ENCODE results near the gene RGS7.
"Not testable (repeated sequence)": the region's sequence is repeated elsewhere in the genome, so short reads cannot be mapped to it uniquely, and the experiment has no call there.

The RGS7 gene

DNA sequence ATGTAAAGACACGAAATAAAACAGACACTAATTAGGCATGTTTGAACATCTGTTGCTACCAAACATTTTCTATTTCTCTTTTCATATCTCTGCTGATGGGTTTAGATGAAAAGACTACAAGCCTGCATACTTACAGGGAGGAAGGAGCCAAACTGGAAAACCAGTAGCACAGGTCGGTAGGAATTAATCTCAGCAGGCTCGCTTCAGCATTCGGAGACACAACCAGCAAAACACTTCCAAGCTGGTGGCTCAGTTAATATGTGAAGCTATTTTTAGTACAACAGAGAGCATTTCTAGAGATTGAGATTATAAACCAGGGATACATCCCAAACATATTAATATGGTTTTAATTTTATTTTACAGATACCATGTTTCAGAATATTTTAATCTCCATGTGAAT is 444.2 kb downstream of the RGS7 start:
- no peak for DNase-seq (ENCODE audit: low spot score)

DNA sequence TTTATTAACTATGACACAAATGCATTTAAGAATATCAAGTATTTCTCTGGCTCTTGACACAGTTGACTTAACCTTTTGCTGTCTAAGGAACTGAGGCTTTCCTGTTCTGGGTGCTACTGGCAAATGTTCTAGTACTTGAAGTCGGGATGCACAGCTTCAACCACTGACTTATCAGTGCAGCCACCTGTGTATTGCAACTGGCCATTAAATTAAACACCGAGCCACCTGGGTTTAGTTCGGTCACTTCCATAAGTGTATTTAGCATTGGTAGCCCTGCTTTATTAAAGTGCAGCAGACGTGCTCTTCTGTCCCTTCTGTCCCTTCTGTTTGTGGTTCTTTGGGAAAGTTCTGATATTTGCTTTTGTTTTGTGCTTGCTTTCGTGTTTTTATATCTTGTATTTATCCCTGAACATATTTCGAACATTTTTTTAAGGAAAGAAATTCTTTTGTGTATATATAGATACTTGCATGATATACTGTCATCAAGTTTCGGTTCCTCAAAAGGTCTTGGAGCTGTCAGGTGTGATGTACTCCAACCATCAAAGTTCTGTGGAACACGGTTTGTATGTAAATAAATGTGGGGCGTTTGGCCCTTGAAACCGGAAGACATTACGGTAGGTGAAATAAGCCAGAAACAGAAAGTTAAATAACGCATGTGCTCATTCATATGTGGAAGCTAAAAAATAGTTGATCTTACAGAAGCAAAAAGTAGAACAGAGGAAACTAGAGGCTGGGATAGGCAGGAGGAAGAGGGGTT is 447.1 kb downstream of the RGS7 start:
- DNase-seq (ENCODE audit: low spot score): no peak

GRCh38 chr1:240906477-240906876 is 450.5 kb downstream of the RGS7 start:
- no peak for DNase-seq (ENCODE audit: low spot score)

DNA sequence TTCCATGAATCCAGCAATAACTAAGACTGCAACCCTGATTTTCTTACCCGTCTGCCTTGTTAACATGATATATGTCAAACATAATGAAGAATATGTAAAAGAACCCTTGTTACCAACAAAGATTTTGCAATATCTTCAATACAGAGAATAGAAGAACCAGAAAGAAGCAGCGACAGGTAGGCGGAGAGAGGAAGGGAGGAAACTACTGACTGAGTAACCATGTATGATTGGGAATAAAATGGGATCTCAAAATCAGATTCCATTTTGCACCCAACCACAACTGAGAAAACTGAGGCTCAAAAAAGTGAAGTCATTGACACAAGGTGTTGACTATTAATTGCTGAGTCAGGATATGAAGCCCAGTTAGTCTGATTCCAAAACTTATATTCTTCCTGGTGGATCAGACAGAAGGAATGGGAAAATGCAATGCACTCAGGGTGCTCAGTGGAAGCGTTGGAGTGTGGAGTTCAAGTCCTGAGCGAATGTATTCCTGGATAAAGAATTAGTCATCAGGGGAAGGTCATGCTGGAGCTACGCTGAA is 451.7 kb downstream of the RGS7 start:
- no peak for DNase-seq (ENCODE audit: low spot score)

- DNase-seq (ENCODE audit: low spot score): not testable (repeated sequence)
These were observed 461.6 kb downstream of the RGS7 start for GRCh38 chr1:240895424-240895823.

DNA sequence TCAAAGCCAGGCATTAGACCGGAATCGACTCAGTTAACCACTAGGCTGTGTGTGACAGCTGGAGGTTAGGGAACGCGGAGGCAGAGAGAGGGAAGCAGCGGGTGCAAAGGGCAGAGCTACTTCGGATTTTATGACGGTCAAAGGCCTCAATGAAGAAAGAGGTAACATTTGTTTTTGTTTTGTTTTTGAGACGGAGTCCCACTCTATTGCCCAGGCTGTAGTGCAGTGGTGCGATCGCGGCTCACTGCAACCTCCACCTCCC is 468.3 kb downstream of the RGS7 start:
- DNase-seq (ENCODE audit: low spot score): no peak

DNA sequence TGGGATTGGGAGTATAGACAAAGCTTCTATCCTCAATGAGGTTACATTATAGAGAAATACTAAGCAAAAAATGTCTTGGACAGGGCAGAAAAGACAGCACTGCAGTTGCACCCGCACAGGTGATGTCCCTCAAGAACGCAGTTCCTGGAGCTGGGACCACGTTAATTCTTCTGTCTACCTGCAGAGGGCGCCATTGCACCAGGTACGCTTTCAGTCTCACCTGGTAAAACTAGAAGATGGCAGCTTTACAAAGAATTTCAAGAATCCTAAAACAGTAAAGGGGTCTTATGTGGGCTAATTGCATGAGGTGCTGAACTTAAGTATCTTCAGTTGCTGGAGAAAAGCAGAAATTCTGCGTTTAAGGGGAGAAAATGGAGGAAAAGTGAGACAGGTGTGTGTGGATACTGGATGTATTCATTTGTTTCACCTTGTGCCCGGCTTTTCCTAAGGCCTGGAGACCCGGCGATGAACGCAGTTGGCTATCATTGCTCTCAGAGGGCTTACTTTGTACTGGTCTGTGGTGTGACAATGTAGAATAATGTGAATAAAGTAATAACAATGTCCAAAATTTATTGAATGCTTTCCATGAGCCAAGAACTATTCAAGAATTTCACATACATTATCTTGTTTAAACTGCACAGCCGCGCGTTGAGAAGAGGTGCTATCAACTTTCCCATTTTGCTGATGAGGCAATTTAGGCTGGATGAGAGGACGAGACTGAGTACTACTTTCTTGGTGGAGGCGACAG is 468.8 kb downstream of the RGS7 start:
- DNase-seq (ENCODE audit: low spot score): no peak

- DNase-seq (ENCODE audit: low spot score): no peak
These were observed 473.5 kb downstream of the RGS7 start for GRCh38 chr1:240883490-240883889.

DNA sequence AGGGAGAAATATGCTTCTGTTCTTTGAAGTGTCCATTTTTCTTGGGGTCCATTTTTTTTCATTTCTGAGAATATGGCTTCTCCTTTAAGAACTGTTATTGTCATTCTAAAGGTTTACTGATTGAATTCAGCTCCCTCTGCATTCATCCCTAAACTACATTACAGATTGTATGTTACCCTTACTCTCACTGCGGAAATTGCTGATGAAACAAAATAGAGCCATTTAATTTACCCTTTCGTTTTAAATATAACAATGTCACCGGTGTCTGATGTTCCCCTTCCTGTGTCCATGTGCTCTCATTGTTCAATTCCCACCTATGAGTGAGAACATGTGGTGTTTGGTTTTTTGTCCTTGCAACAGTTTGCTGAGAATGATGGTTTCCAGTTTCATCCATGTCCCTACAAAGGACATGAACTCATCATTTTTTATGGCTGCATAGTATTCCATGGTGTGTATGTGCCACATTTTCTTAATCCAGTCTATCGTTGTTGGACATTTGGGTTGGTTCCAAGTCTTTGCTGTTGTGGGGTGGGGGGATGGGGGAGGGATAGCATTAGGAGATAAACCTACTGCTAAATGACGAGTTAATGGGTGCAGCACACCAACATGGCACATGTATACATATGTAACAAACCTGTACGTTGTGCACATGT is 474.2 kb downstream of the RGS7 start:
- not testable (repeated sequence) for DNase-seq (ENCODE audit: low spot score)

- no peak for DNase-seq (ENCODE audit: low spot score)
These were observed 478.4 kb downstream of the RGS7 start for GRCh38 chr1:240878631-240879030.

DNA sequence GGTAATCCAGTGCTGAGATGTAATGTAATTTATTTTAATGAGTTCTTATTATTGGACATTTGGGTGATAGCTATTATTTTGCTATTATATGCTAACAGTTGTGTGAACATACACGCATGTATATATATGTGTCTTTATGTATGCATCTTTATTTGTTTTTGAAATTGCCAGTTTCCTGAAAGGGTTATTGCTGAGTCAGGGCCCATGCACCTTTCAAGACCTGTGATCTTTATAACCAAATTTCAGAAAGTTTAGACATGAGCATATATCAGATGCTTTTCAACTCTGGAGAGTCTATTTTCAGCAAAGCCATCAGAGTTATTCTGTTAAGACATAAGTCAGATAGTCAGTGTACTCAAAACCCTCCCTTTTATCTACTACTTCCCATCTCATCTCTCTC is 479.4 kb downstream of the RGS7 start:
- DNase-seq (ENCODE audit: low spot score): no peak

- DNase-seq (ENCODE audit: low spot score): no peak
These were observed 480.9 kb downstream of the RGS7 start for GRCh38 chr1:240876071-240876470.

DNA sequence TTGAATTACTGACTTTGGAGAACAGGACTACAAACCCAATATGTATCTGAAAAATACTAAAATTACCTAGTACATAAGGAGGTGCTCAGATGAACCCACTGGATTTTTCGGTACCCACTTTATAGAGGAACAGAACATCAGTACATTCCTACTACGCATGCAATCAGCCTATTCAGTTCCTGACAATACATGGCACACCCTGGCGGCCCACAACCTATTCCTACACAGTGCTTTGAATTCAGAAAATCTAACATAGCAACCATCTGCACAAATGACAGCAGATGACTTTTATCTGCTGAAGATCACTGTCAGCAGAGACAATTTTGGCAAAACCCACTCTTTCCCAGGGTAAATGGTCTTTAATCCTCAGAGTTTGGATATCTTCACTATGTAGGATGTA is 487.9 kb downstream of the RGS7 start:
- peak; percentile 82 for DNase-seq (ENCODE audit: low spot score)

GRCh38 chr1:240866724-240867123 is 490.3 kb downstream of the RGS7 start:
- DNase-seq (ENCODE audit: low spot score): no peak

GRCh38 chr1:240860023-240860422 is 497.0 kb downstream of the RGS7 start:
- peak; percentile 36 for DNase-seq (ENCODE audit: low spot score)

GRCh38 chr1:240854367-240854766 is 502.6 kb downstream of the RGS7 start:
- no peak for DNase-seq (ENCODE audit: low spot score)

GRCh38 chr1:240847325-240847724 is 509.7 kb downstream of the RGS7 start:
- peak; percentile 65 for DNase-seq (ENCODE audit: low spot score)

GRCh38 chr1:240844486-240844885 is 512.5 kb downstream of the RGS7 start:
- no peak for DNase-seq (ENCODE audit: low spot score)

- DNase-seq (ENCODE audit: low spot score): no peak
These were observed 513.2 kb downstream of the RGS7 start for GRCh38 chr1:240843798-240844197.

DNA sequence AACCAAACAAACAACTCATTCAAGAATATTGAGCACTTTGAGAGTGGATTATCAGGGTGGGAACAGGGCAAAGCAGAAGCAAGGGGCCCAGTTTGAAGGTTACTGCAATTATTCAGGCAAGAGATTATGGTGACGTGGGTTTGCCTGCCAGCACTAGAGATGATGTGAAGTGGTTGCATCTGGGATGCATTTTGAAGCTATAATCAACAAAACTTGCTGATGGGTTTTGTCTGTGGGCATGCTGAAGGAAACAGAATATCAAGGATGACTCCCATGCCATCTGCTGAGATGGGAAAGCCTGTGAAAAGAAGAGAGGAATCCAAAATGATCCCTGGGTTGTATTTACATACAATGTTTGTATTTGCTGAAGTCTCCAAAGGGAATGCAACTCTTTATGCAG is 520.7 kb downstream of the RGS7 start:
- DNase-seq (ENCODE audit: low spot score): no peak

GRCh38 chr1:240835291-240835690 is 521.7 kb downstream of the RGS7 start:
- DNase-seq (ENCODE audit: low spot score): no peak

- DNase-seq (ENCODE audit: low spot score): no peak
These were observed 523.9 kb downstream of the RGS7 start for GRCh38 chr1:240833075-240833474.

DNA sequence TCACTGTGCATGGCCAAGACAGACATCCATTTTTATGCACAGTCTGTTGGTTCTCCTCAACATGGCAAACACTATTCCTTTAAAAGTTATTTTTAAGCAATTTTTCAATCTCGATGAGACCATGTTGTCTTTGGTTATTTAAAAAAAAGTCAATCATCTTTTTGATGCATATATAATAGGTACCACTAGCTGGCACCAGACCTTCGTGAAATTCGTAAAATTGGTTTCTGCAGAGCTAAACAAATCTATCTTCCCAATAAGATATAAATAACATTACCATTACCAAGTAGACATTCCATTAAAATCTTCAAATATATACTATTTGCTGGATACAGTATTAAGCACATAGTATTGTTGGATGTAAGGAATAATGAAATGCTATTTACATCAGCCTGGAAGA is 525.1 kb downstream of the RGS7 start:
- DNase-seq (ENCODE audit: low spot score): no peak

Measured in putamen (tissue), 1 donor.